Kidney epithelial cell (primary cell): ENCODE measurements around the gene HSBP1L1. TPM values are rescaled to one million over a fixed set of nuclear protein-coding genes. Genes with fewer than 3 reads are reported as not detected.

Source experiments
- DNase-seq: peaks from one replicate; pipeline ENCODE4 v3.0.0-alpha.2; 2010; ENCODE audit warnings: low read depth
- H3K27me3 ChIP-seq: 2 replicates; pipeline ENCODE4 v1.6.0; 2011; ENCODE audit warnings: low read length; ENCODE audit not compliant: control insufficient read depth, insufficient read depth
- H3K36me3 ChIP-seq: 2 replicates; pipeline ENCODE4 v1.5.1; 2011; ENCODE audit warnings: low read length; ENCODE audit not compliant: control insufficient read depth, insufficient read depth
- H3K4me3 ChIP-seq: 2 replicates; pipeline ENCODE4 v1.5.1; 2011; ENCODE audit warnings: low read depth, mild to moderate bottlenecking, control low read depth, low read length
- total RNA-seq: library from RNA; depleted of rRNA; stranded (reverse); fragments of >200 nt; gene quantifications from 2 replicates; pipeline ENCODE4 v1.2.3, GENCODE V29; 2015
- TF ChIP-seq, protein P1 (sequence below): IDR thresholded peaks from 2 replicates; pipeline ENCODE4 v1.5.1; 2011; ENCODE audit warnings: mild to moderate bottlenecking, moderate library complexity, low read length, control low read depth, inconsistent platforms; ENCODE audit not compliant: insufficient read depth, poor library complexity, severe bottlenecking

Gene HSBP1L1
- total RNA-seq, 1 donor from 2014 or later = 26.4 TPM

DNA sequence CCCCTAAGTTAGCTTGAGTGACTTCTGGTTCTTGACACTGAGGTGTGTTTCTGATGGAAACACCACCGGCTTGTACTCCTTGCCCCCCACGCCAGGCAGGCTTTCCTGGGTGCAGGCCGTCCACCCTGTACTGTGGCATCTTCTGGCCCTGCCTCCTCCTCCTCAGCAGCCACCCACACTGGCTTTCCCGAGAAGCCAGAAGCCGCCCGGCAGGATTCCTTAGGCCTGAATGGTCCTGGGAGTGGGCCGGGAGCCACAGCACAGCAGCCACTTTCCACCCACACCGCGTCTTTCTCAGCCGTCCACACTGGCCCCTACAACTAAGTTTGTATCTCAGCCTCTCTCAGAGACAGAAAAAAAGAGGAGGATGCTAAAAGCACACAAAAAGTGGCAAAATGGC is 2.1 kb upstream of the HSBP1L1 start:
- H3K4me3 ChIP-seq = no peak overlapping the region
- no peaks in the 10 kb centered on the region for H3K27me3 ChIP-seq
- TF ChIP-seq, protein P1, sequence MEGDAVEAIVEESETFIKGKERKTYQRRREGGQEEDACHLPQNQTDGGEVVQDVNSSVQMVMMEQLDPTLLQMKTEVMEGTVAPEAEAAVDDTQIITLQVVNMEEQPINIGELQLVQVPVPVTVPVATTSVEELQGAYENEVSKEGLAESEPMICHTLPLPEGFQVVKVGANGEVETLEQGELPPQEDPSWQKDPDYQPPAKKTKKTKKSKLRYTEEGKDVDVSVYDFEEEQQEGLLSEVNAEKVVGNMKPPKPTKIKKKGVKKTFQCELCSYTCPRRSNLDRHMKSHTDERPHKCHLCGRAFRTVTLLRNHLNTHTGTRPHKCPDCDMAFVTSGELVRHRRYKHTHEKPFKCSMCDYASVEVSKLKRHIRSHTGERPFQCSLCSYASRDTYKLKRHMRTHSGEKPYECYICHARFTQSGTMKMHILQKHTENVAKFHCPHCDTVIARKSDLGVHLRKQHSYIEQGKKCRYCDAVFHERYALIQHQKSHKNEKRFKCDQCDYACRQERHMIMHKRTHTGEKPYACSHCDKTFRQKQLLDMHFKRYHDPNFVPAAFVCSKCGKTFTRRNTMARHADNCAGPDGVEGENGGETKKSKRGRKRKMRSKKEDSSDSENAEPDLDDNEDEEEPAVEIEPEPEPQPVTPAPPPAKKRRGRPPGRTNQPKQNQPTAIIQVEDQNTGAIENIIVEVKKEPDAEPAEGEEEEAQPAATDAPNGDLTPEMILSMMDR = no peak
- DNase-seq = no peak
- H3K36me3 ChIP-seq = no peaks in the 10 kb centered on the region

DNA sequence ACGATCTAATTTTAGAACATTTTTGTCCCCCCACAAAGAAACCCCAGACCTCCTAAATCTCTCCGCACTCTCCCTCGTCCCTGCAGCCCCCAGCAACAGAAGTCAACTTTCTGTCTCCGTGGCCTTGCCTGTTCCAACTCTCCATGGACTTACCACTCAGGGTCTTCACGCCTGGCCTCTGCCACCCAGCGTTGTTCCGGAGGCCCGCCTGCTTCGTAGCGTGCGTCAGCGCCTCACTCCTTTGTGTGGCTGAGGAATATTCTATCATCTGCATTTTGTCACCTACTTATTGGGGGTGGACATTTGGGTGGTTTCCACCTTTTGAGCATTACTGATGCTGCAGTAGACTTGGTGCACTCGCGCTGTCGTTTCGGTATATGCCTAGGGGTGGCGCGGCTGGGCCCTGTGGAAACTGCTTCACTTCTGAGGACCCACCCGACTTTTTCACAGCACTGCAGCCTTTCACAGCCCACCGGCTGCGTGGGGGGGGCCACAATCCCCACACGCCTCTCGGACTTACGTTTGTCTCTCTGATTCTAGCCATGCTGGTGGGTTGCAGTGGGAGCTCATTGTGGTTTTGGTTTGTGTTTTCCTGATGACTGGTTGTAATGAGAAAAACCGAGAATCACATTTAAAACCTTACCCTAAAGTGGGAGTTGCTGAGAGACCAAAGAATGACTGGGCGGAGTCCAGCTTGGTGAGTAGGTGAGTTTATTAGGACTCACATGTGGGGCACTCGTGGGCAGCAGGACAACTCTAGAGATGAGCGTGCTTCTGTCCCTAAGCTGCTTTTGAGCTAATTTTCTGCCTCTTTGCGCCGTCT is 1.4 kb upstream of the HSBP1L1 start:
- Histone ChIP-seq H3K27me3 (no peaks in the 10 kb centered on the region), H3K36me3 (no peaks in the 10 kb centered on the region), H3K4me3 (no peak overlapping the region)
- no peak for DNase-seq
- TF ChIP-seq, protein P1 = no peak

DNA sequence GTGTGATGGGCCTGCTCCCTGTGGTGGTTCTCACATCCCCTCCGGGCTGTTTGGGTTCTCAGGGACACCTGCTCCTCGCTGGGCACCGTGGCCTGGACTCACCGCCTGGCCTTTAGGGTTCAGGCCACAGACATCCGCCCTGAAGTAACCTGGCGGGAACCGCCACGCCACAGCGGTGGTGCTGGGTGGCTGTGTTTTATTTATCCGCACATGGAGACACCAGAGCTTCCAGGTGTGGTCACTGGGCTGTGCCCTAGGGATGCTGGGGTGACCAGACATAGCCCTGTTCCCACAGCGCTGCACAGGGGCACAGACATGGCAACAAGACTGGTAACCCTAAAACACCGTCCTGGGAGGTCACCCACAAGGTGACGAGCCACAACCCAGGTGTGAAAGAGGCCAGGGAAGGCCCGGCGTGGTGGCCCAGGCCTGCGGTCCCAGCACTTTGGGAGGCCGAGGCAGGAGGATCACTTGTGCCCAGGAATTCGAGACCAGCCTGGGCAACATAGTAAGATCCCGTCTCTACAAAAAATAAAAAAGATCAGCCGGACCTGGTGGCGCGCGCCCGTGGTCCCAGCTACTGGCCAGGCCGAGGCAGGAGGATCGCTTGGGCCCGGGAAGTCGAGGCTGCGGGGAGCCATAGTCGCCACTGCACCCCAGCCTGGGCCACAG is 649 bp upstream of the HSBP1L1 start:
- no peak for DNase-seq
- peak overlapping the region; percentile 59 for H3K4me3 ChIP-seq
- H3K27me3 ChIP-seq = no peaks in the 10 kb centered on the region
- TF ChIP-seq, protein P1 = no peak
- H3K36me3 ChIP-seq = no peaks in the 10 kb centered on the region

DNA sequence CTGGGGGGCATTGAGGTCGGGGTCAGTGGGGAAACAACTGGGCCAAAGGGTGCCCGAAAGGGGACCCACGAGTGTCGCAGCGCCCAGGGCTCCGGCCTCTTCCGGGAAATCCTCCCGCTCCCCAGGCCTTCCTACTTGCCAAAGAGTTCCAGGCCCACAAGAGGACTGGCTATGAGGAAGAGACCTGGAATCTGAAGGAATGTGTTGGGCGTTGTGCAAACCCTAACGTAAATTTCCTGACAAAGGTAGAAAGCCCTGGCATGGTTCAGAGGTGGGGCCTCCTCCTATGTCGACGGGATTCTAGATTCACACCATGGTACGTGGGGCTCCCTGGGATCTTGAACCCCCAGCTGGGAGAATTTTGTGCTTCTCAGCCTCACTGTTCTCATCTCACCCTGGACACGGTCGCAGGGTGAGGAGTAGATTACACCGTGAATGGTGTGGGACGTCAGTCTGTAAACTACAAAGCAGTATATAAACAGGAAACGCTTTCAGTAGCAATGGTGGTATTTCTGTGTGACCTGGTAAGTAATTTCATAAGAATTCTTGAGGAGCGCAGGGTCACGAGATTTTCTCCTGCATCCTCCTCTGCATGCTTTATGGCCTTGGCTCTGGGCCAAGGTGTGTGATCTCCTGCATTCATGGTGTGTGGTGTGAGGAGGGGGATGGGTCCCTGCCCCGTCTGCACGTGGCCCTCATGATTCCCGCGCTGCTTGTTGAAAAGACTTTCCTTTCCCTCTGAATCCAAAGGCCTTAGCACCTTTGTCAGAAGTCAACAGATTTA is 868 bp downstream of the HSBP1L1 start:
- Histone ChIP-seq H3K27me3 (no peaks in the 10 kb centered on the region), H3K4me3 (peak overlapping the region; percentile 59), H3K36me3 (no peaks in the 10 kb centered on the region)
- DNase-seq = no peak
- TF ChIP-seq, protein P1 = no peak

DNA sequence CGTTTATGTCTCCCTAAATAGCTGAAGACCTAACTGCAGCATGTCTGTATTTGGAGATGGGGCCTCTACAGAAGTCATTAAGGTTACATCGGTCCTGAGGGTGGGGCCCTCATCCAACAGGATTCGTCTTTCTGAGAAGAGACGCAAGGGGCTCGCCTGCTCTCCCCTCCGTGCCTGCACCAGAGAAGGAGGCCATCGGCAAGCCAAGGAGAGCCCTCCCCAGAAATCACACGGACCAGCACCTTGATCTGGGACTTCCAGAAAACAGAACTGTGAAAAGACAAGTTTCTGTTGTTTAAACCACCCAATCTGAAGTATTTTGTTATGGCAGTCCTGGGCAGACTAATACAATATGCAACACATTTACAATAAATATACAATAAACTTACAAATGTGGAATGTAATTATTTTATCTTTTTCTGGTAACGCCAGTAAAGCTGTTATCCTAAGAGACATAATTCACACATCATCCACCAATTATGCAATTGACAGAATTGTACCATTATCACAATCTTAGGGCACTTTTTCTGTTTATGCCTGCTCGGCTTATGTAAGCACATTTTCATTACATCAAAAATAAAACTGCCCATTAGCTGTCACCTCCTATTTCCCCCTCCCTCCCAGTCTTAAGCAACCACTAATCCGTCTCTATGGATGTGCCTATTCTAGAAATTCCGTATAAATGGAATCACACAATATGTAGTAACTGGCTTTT is 6.1 kb downstream of the HSBP1L1 start:
- Histone ChIP-seq H3K36me3 (no peaks in the 10 kb centered on the region), H3K4me3 (no peak overlapping the region), H3K27me3 (no peaks in the 10 kb centered on the region)
- TF ChIP-seq, protein P1 = no peak
- no peak for DNase-seq
